Thymus (tissue), 11 donors: ENCODE results near the gene VGLL4. TPM values are rescaled to one million over a fixed set of nuclear protein-coding genes. Genes with fewer than 3 reads are reported as not detected.
A peak's percentile ranks its signal among the peaks of the same experiment; 100 is the strongest.

ENCODE experiments used
- DNase-seq, 9 donors: peaks; one replicate each; pipeline ENCODE4 v3.0.0-alpha.2; 2013; ENCODE audit warnings: low spot score in 9 of 9, low read depth in 6 of 9, missing footprints in 1 of 9
- H3K27ac ChIP-seq, 2 donors: one replicate each; pipeline ENCODE4 v1.5.1; 2013; ENCODE audit warnings: control low read depth in 1 of 2, low read depth in 1 of 2, low read length in 1 of 2, mild to moderate bottlenecking in 1 of 2, moderate library complexity in 1 of 2
- H3K27me3 ChIP-seq, 2 donors: one replicate each; pipeline ENCODE4 v1.5.1; 2013; ENCODE audit warnings: low read length in 1 of 2; ENCODE audit not compliant: control insufficient read depth in 2 of 2, insufficient read depth in 1 of 2
- H3K36me3 ChIP-seq, 2 donors: one replicate each; pipeline ENCODE4 v1.5.1; 2013; ENCODE audit warnings: low read length in 1 of 2, mild to moderate bottlenecking in 1 of 2, moderate library complexity in 1 of 2; ENCODE audit not compliant: control insufficient read depth in 2 of 2, insufficient read depth in 2 of 2
- H3K4me1 ChIP-seq, 2 donors: one replicate each; pipeline ENCODE4 v1.5.1; 2013; ENCODE audit warnings: low read length in 2 of 2; ENCODE audit not compliant: control insufficient read depth in 2 of 2, insufficient read depth in 2 of 2
- H3K4me3 ChIP-seq, 2 donors: one replicate each; pipeline ENCODE4 v1.5.1; 2013; ENCODE audit warnings: low read length in 2 of 2, control low read depth in 1 of 2, mild to moderate bottlenecking in 1 of 2
- H3K9me3 ChIP-seq, 2 donors: one replicate each; pipeline ENCODE4 v1.5.1; 2013; ENCODE audit warnings: low read length in 1 of 2, mild to moderate bottlenecking in 1 of 2; ENCODE audit not compliant: control insufficient read depth in 2 of 2, insufficient read depth in 1 of 2
- WGBS: extraction: QIAGEN DNeasy Blood & Tissue Kit; methylation state at CpG from one replicate; pipeline ENCODE4 v1.1.7; 2013; 5-methylcytosine and 5-hydroxymethylcytosine counted together
- polyA plus RNA-seq: library from polyadenylated mRNA; stranded (reverse); fragments of 200-250 nt; gene quantifications from one replicate; pipeline ENCODE4 v1.2.3, GENCODE V29; 2013
- total RNA-seq: library from RNA; stranded (reverse); fragments of 120-200 nt; gene quantifications from one replicate; pipeline ENCODE4 v1.2.4, GENCODE V29; 2013
- donor health status: healthy.

VGLL4 gene
- total and polyA plus RNA-seq, 2 donors: 47.0 to 49.2 TPM

- no peak for DNase-seq
- Histone ChIP-seq H3K4me1 (peaks cover 0 to 18% of the 10 kb centered on the region in 2 donors), H3K27me3 (no peaks in the 10 kb centered on the region), H3K27ac (peak overlapping the region in 1 of 2 donors; percentile 24), H3K4me3 (no peak overlapping the region), H3K9me3 (no peaks in the 10 kb centered on the region), H3K36me3 (no peaks in the 10 kb centered on the region)
- 97% methylated on average over 5 of the region's 5 CpGs for WGBS
Observed at GRCh38 chr3:11508346-11509172, 135.2 kb downstream of the VGLL4 start.

GRCh38 chr3:11507719-11508118 lies 136.0 kb downstream of the VGLL4 start:
- peaks cover 0 to 18% of the 10 kb centered on the region in 2 donors for H3K4me1 ChIP-seq
- H3K4me3 ChIP-seq: no peak overlapping the region
- no peaks in the 10 kb centered on the region for H3K36me3 ChIP-seq
- no peaks in the 10 kb centered on the region for H3K27me3 ChIP-seq
- DNase-seq: no peak
- no peaks in the 10 kb centered on the region for H3K9me3 ChIP-seq
- H3K27ac ChIP-seq: no peak overlapping the region

Other genes with a start within 250 kb of the VGLL4 start
- 8.0 TPM for gene TAMM41, start 203.0 kb upstream of the VGLL4 start, total RNA-seq
- gene TAMM41, start 203.0 kb upstream of the VGLL4 start, polyA plus RNA-seq: 18.2 TPM